HEK293 (cell line): Measurements from ENCODE around the gene NEB.
"Not testable (repeated sequence)": the region's sequence is repeated elsewhere in the genome, so short reads cannot be mapped to it uniquely, and the experiment has no call there.

Experiments used
- CTCF ChIA-PET: fragments of 350-600 bp; formaldehyde crosslinking; extraction: SDS; loops from one replicate; lab custom pipeline; 2021; ENCODE audit warnings: antibody characterized with exemption; lab: Yijun Ruan, JAX
- POLR2A ChIA-PET: fragments of 300-600 bp; formaldehyde crosslinking; extraction: SDS; loops from one replicate; lab custom pipeline; 2020; ENCODE audit warnings: antibody characterized with exemption, inconsistent platforms; lab: Yijun Ruan, JAX
- H3K27ac ChIP-seq: fragments of 200-500 bp; sonication (Bioruptor generic); 2 replicates; pipeline ENCODE4 v1.5.1; 2014; ENCODE audit warnings: low read depth, low read length, control low read depth, inconsistent platforms; ENCODE audit errors: extremely low read depth
- H3K36me3 ChIP-seq, 2 experiments: fragments of 200-500 bp in 1 of 2; sonication (Bioruptor generic) in 1 of 2; 1 replicate in 1 of 2; 2 replicates in 1 of 2; pipeline ENCODE4 v1.5.1; 2014 to 2017; ENCODE audit warnings: inconsistent platforms in 2 of 2, low read length in 2 of 2; ENCODE audit not compliant: control insufficient read depth in 2 of 2, insufficient read depth in 1 of 2
- H3K4me1 ChIP-seq: fragments of 200-500 bp; sonication (Bioruptor generic); 2 replicates; pipeline ENCODE4 v1.5.1; 2014; ENCODE audit warnings: mild to moderate bottlenecking, low read length, inconsistent platforms; ENCODE audit not compliant: control insufficient read depth, insufficient read depth
- H3K4me3 ChIP-seq: 2 replicates; pipeline ENCODE4 v1.5.1; 2011; ENCODE audit warnings: low read depth, mild to moderate bottlenecking, control low read depth, low read length, moderate library complexity
- H3K9me3 ChIP-seq: fragments of 200-500 bp; sonication (Bioruptor generic); 2 replicates; pipeline ENCODE4 v1.5.1; 2014; ENCODE audit warnings: low read depth, low read length, inconsistent platforms; ENCODE audit not compliant: control insufficient read depth, insufficient read depth
- BCL11A ChIP-seq: fragments of 450-650 bp; formaldehyde crosslinking; IDR thresholded peaks from 2 replicates; pipeline ENCODE4 v1.5.1; 2016; ENCODE audit warnings: low read depth, missing biosample characterization, missing genetic modification characterization
- GLI2 ChIP-seq: fragments of 450-650 bp; formaldehyde crosslinking; IDR thresholded peaks from 2 replicates; pipeline ENCODE4; 2017; ENCODE audit warnings: missing biosample characterization, missing genetic modification characterization, low read depth, borderline replicate concordance
- HIC1 ChIP-seq: fragments of 450-650 bp; formaldehyde crosslinking; IDR thresholded peaks from 2 replicates; pipeline ENCODE4 v1.5.1; 2016; ENCODE audit warnings: missing biosample characterization, missing genetic modification characterization
- KLF8 ChIP-seq: fragments of 450-650 bp; formaldehyde crosslinking; IDR thresholded peaks from 2 replicates; pipeline ENCODE4 v1.5.1; 2016; ENCODE audit warnings: missing biosample characterization, missing genetic modification characterization
- SP3 ChIP-seq: fragments of 450-650 bp; formaldehyde crosslinking; IDR thresholded peaks from 2 replicates; pipeline ENCODE4 v1.5.1; 2016; ENCODE audit warnings: missing biosample characterization, missing genetic modification characterization
- WT1 ChIP-seq: fragments of 450-650 bp; formaldehyde crosslinking; IDR thresholded peaks from 2 replicates; pipeline ENCODE4 v1.5.1; 2016; ENCODE audit warnings: missing biosample characterization, missing genetic modification characterization
- ZBTB17 ChIP-seq: fragments of 450-650 bp; formaldehyde crosslinking; IDR thresholded peaks from 2 replicates; pipeline ENCODE4 v1.5.1; 2016; ENCODE audit warnings: missing biosample characterization, missing genetic modification characterization
- ZNF18 ChIP-seq: fragments of 450-650 bp; formaldehyde crosslinking; IDR thresholded peaks from 2 replicates; pipeline ENCODE4 v1.5.1; 2016; ENCODE audit warnings: missing biosample characterization, missing genetic modification characterization
- ZNF274 ChIP-seq, 2 experiments: fragments of 200-500 bp in 1 of 2; fragments of 450-650 bp in 1 of 2; sonication (Bioruptor generic) in 1 of 2; formaldehyde crosslinking in 1 of 2; IDR thresholded peaks; 2 replicates each; pipeline versions ENCODE4 v1.5.1 to v1.6.1; 2014 to 2016; ENCODE audit warnings: borderline replicate concordance in 1 of 2, inconsistent platforms in 1 of 2, low read length in 1 of 2, missing biosample characterization in 1 of 2, missing genetic modification characterization in 1 of 2
- ZNF501 ChIP-seq: fragments of 450-650 bp; formaldehyde crosslinking; IDR thresholded peaks from 2 replicates; pipeline ENCODE4 v1.5.1; 2016; ENCODE audit warnings: missing biosample characterization, missing genetic modification characterization
- ZNF558 ChIP-seq: fragments of 450-650 bp; formaldehyde crosslinking; IDR thresholded peaks from 2 replicates; pipeline ENCODE4 v1.5.1; 2016; ENCODE audit warnings: missing biosample characterization, missing genetic modification characterization
- ZNF624 ChIP-seq: fragments of 450-650 bp; formaldehyde crosslinking; IDR thresholded peaks from 2 replicates; pipeline ENCODE4 v1.5.1; 2017; ENCODE audit warnings: missing biosample characterization, missing genetic modification characterization
- ZNF654 ChIP-seq: fragments of 450-650 bp; formaldehyde crosslinking; IDR thresholded peaks from 2 replicates; pipeline ENCODE4 v1.5.1; 2016; ENCODE audit warnings: low read depth, missing biosample characterization, missing genetic modification characterization
- ZSCAN16 ChIP-seq: fragments of 450-650 bp; formaldehyde crosslinking; IDR thresholded peaks from 2 replicates; pipeline ENCODE4 v1.5.1; 2016; ENCODE audit warnings: missing biosample characterization, missing genetic modification characterization
- ZSCAN23 ChIP-seq: fragments of 450-650 bp; formaldehyde crosslinking; IDR thresholded peaks from 2 replicates; pipeline ENCODE4 v1.5.1; 2016; ENCODE audit warnings: missing biosample characterization, missing genetic modification characterization

NEB gene

GRCh38 chr2:151649400-151649799, 84.9 kb downstream of the NEB start:
- Histone ChIP-seq H3K9me3 (no peaks in the 10 kb centered on the region), H3K27ac (no peak overlapping the region), H3K4me1 (no peaks in the 10 kb centered on the region), H3K4me3 (no peak overlapping the region), H3K36me3 (no peaks in the 10 kb centered on the region)
- CTCF ChIA-PET: interaction anchor here (0.8 to 1.4 kb wide), 2 partner anchors 12 to 349 kb away, joined by 3 to 4 read pairs; no protein-coding TSS in a partner anchor
- POLR2A ChIA-PET: no interaction called here
- no peak for TF ChIP-seq ZNF501 (tag by site-specific recombination)
- no peak for TF ChIP-seq ZNF18
- TF ChIP-seq SP3 (tag by site-specific recombination): no peak
- no peak for TF ChIP-seq WT1
- no peak for TF ChIP-seq HIC1 (tag by site-specific recombination)

- H3K4me1 ChIP-seq, H3K4me3 ChIP-seq, H3K27ac ChIP-seq, H3K36me3 ChIP-seq, H3K9me3 ChIP-seq, CTCF ChIA-PET: not testable (repeated sequence)
- POLR2A ChIA-PET: interaction anchor here (0.6 kb wide), 1 partner anchor 236 kb away, joined by 8 read pairs; no protein-coding TSS in a partner anchor
Observed at GRCh38 chr2:151646512-151646911, 87.8 kb downstream of the NEB start.

GRCh38 chr2:151644580-151644979, 89.7 kb downstream of the NEB start:
- Histone ChIP-seq H3K4me1 (no peaks in the 10 kb centered on the region), H3K9me3 (no peaks in the 10 kb centered on the region), H3K4me3 (no peak overlapping the region), H3K36me3 (no peaks in the 10 kb centered on the region), H3K27ac (no peak overlapping the region)
- ChIA-PET CTCF (interaction anchor here (0.7 to 1.0 kb wide), 2 partner anchors 10 to 381 kb away, joined by 4 read pairs; no protein-coding TSS in a partner anchor), POLR2A (no interaction called here)
- TF ChIP-seq ZNF558 (tag by site-specific recombination): no peak
- no peak for TF ChIP-seq ZBTB17
- no peak for TF ChIP-seq GLI2 (tag by site-specific recombination)
- no peak for TF ChIP-seq ZSCAN23 (tag by site-specific recombination)
- no peak for TF ChIP-seq ZNF501 (tag by site-specific recombination)
- TF ChIP-seq ZNF274 (IDR thresholded peaks at IDR 0.05; ENCODE audit: low read length): no peak
- no peak for TF ChIP-seq ZNF274 (tag by site-specific recombination; IDR thresholded peaks at IDR 0.05; ENCODE audit: borderline replicate concordance)
- no peak for TF ChIP-seq BCL11A (tag by site-specific recombination)
- TF ChIP-seq KLF8: no peak
- no peak for TF ChIP-seq ZNF624
- TF ChIP-seq ZSCAN16 (tag by site-specific recombination): no peak
- TF ChIP-seq ZNF654: no peak

GRCh38 chr2:151641895-151642294, 92.4 kb downstream of the NEB start:
- H3K27ac ChIP-seq, H3K9me3 ChIP-seq, POLR2A ChIA-PET, H3K4me1 ChIP-seq, H3K36me3 ChIP-seq, CTCF ChIA-PET, H3K4me3 ChIP-seq: not testable (repeated sequence)
